ENCODE measurements around the gene TTC28. TPM values are rescaled to one million over a fixed set of nuclear protein-coding genes. Genes with fewer than 3 reads are reported as not detected.
"Not testable (repeated sequence)": the region's sequence is repeated elsewhere in the genome, so short reads cannot be mapped to it uniquely, and the experiment has no call there.

The TTC28 gene
- total and polyA plus RNA-seq, 7 donors: 0.23 to 102 (median 46.1) TPM

DNA sequence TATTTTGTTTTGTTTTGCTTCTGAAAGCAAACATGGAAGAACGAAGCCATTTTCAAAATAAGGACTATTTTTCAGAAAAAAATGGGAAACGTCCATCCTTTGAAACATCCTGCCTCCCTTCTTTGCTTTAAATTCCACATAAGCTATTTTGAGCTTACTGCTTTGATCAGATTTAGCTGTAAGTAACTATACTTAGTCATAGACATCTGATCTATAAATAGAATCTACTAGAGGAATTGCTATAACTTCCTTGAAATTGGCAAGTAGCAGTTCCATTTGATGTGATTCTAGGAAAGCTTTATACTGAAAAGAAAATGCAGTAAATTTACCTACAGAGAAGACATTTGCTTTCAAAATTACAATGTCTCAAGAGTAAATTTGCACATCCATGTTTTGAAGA lies 305.8 kb downstream of the TTC28 start:
- Histone ChIP-seq H3K27me3 (no peaks in the 10 kb centered on the region), H3K27ac (no peak overlapping the region), H3K4me3 (no peak overlapping the region), H3K9me3 (no peaks in the 10 kb centered on the region), H3K36me3 (no peaks in the 10 kb centered on the region), H3K4me1 (peaks cover 0 to 32% (median 10%) of the 10 kb centered on the region in 4 donors)
- 51 to 79% methylated on average over 2 of the region's 2 CpGs for WGBS, 2 donors
- intact Hi-C loops (cut with DNase I): no loop called here
- DNase-seq: no peak
- TF ChIP-seq POLR2AphosphoS5 (IDR thresholded peaks at IDR 0.05) (no peak), POLR2A (IDR thresholded peaks at IDR 0.05) (no peak), EP300 (IDR thresholded peaks at IDR 0.05) (no peak)
- TF ChIP-seq, protein P1, sequence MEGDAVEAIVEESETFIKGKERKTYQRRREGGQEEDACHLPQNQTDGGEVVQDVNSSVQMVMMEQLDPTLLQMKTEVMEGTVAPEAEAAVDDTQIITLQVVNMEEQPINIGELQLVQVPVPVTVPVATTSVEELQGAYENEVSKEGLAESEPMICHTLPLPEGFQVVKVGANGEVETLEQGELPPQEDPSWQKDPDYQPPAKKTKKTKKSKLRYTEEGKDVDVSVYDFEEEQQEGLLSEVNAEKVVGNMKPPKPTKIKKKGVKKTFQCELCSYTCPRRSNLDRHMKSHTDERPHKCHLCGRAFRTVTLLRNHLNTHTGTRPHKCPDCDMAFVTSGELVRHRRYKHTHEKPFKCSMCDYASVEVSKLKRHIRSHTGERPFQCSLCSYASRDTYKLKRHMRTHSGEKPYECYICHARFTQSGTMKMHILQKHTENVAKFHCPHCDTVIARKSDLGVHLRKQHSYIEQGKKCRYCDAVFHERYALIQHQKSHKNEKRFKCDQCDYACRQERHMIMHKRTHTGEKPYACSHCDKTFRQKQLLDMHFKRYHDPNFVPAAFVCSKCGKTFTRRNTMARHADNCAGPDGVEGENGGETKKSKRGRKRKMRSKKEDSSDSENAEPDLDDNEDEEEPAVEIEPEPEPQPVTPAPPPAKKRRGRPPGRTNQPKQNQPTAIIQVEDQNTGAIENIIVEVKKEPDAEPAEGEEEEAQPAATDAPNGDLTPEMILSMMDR (IDR thresholded peaks at IDR 0.05): no peak

DNA sequence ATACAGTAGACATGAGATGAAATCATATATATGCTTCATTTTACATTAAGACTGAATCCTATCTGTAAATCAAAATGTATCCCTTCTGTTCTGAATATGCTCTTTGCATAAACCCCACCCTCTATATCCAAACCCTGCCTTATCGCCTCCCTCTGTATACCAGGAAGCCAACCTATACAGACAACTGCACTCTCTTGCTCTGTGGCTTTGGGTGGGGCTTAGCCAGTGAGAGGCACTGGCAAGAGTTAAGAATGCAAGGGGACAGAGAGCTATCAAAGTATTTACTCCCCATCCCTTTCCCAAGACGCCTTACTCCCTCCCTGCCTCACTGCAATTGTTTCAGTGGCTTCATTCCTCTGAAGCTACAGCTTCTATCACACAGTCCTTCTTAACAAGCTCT lies 309.8 kb downstream of the TTC28 start:
- no peak overlapping the region for H3K4me3 ChIP-seq
- intact Hi-C loops (cut with DNase I): loop anchor here (10.0 kb wide), 1 partner anchor 145 kb away; no protein-coding TSS in a partner anchor
- H3K27me3 ChIP-seq: no peaks in the 10 kb centered on the region
- H3K36me3 ChIP-seq: no peaks in the 10 kb centered on the region
- H3K27ac ChIP-seq: no peak overlapping the region
- no peak for TF ChIP-seq POLR2AphosphoS5 (IDR thresholded peaks at IDR 0.05)
- no peak for TF ChIP-seq EP300 (IDR thresholded peaks at IDR 0.05)
- TF ChIP-seq, protein P1 (IDR thresholded peaks at IDR 0.05): no peak
- no peak for TF ChIP-seq POLR2A (IDR thresholded peaks at IDR 0.05)
- peaks cover 0 to 17% (median 8%) of the 10 kb centered on the region in 4 donors for H3K4me1 ChIP-seq
- DNase-seq: no peak
- WGBS, 2 donors: 13 to 33% methylated on average over 2 of the region's 2 CpGs
- H3K9me3 ChIP-seq: no peaks in the 10 kb centered on the region

DNA sequence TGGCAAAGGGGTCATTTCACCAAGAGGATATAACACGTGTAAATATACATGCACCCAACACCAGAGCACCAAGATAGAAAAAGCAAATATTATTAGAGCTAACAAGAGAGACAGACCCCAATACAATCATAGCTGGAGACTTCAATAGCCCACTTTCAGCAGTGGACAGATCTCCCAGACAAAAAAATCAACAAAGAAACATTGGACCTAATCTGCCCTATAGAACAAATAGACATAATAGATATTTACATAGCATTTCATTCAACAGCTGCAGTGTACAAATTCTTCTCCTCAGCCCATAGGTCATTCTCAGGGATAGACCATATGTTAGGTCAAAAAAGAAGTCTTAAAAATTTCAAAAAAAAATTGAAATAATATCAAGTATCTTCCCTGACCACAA lies 312.8 kb downstream of the TTC28 start:
- H3K4me3 ChIP-seq: no peak overlapping the region
- DNase-seq: no peak
- H3K9me3 ChIP-seq: peaks cover 0 to 6% (median 0%) of the 10 kb centered on the region in 4 donors
- intact Hi-C loops (cut with DNase I): loop anchor here (10.0 kb wide), 1 partner anchor 148 kb away; no protein-coding TSS in a partner anchor
- H3K36me3 ChIP-seq: no peaks in the 10 kb centered on the region
- H3K4me1 ChIP-seq: no peaks in the 10 kb centered on the region
- WGBS, 2 donors: 91 to 95% methylated on average over 1 of the region's 1 CpG
- TF ChIP-seq, protein P1 (IDR thresholded peaks at IDR 0.05): no peak
- TF ChIP-seq EP300 (IDR thresholded peaks at IDR 0.05) (no peak), POLR2A (IDR thresholded peaks at IDR 0.05) (no peak), POLR2AphosphoS5 (IDR thresholded peaks at IDR 0.05) (no peak)
- no peak overlapping the region for H3K27ac ChIP-seq
- no peaks in the 10 kb centered on the region for H3K27me3 ChIP-seq

DNA sequence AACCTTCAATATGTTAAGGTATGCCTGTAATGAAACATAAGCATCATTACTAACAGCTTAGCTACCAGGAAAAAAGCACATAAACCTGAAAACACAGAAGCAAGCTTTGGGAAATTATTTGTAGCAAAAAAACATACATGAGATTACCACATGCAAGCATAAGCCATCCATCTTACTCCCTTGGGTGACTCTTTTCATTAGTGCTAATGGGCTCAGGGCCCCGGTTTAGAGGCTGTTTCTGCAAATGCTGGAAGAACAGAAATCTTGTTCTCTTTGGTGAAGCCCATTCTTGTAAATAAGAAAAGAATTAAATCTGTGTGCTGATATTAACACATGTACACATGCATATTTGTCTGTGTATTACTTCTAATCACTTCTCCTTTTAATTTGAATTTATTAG lies 314.3 kb downstream of the TTC28 start:
- Histone ChIP-seq H3K36me3 (no peaks in the 10 kb centered on the region), H3K4me1 (no peaks in the 10 kb centered on the region), H3K4me3 (no peak overlapping the region), H3K27ac (no peak overlapping the region), H3K27me3 (no peaks in the 10 kb centered on the region), H3K9me3 (peaks cover 0 to 6% (median 0%) of the 10 kb centered on the region in 4 donors)
- WGBS, 2 donors: 84 to 90% methylated on average over 1 of the region's 1 CpG
- DNase-seq: no peak
- intact Hi-C loops (cut with DNase I): loop anchor here (10.0 kb wide), 1 partner anchor 149 kb away; no protein-coding TSS in a partner anchor
- no peak for TF ChIP-seq EP300 (IDR thresholded peaks at IDR 0.05)
- TF ChIP-seq POLR2AphosphoS5 (IDR thresholded peaks at IDR 0.05): no peak
- TF ChIP-seq, protein P1 (IDR thresholded peaks at IDR 0.05): no peak
- TF ChIP-seq POLR2A (IDR thresholded peaks at IDR 0.05): no peak

DNA sequence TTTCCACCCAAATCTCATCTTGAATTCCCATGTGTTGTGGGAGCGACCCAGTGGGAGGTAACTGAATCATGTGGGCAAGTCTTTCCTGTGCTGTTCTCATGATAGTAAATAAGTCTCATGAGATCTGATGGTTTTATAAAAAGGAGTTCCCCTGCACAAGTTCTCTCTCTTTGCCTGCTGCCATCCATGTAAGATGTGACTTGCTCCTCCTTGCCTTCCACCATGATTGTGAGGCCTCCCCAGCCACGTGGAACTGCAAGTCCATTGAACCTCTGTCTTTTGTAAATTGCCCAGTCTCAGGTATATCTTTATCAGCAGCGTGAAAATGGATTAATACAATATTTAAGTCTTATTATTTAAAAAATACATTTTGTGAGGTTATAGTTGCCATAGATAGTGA lies 315.5 kb downstream of the TTC28 start:
- WGBS, 2 donors: 89 to 93% methylated on average over 3 of the region's 3 CpGs
- intact Hi-C loops (cut with DNase I): loop anchor here (10.0 kb wide), 1 partner anchor 151 kb away; no protein-coding TSS in a partner anchor
- not testable (repeated sequence) for H3K27ac ChIP-seq, DNase-seq, H3K9me3 ChIP-seq, H3K27me3 ChIP-seq, H3K4me3 ChIP-seq, H3K36me3 ChIP-seq, H3K4me1 ChIP-seq

All from sigmoid colon (tissue), 7 donors.